IMR-90 (cell line): ENCODE measurements around the gene TIGD2. TPM values are rescaled to one million over a fixed set of nuclear protein-coding genes. Genes with fewer than 3 reads are reported as not detected.

ENCODE experiments used
- ATAC-seq: fragments of 200-7000 bp; cut with Tn5 transposase; 2 replicates; pipeline ENCODE4 v1.9.1; 2020; ENCODE audit warnings: low read depth, mild to moderate bottlenecking, moderate library complexity
- BruUV-seq: library from RNA; stranded (reverse); fragments of 400-500 nt; replicated peaks from 2 replicates; lab custom pipeline; 2021; lab: Mats Ljungman, UMichigan
- CTCF ChIA-PET: fragments of 300-600 bp; formaldehyde crosslinking; extraction: SDS; loops from one replicate; lab custom pipeline; 2021; ENCODE audit warnings: antibody characterized with exemption; lab: Yijun Ruan, JAX
- POLR2A ChIA-PET: fragments of 300-600 bp; sonication (Branson Sonifier 250); formaldehyde crosslinking; loops from one replicate; lab custom pipeline; 2022; ENCODE audit warnings: antibody characterized with exemption; ENCODE audit not compliant: unreplicated experiment; lab: Charles Lee
- DNase-seq: peaks from one replicate; pipeline ENCODE4 v3.0.0; 2013
- H2AFZ ChIP-seq: replicated peaks from 2 replicates; pipeline ENCODE3; 2013; ENCODE audit warnings: low read length, mild to moderate bottlenecking; ENCODE audit not compliant: poor library complexity
- H2AK5ac ChIP-seq: 2 replicates; pipeline ENCODE4 v1.6.1; 2013; ENCODE audit warnings: low read depth, low read length, inconsistent platforms
- H2AK9ac ChIP-seq: replicated peaks from 2 replicates; pipeline ENCODE3; 2013; ENCODE audit warnings: mild to moderate bottlenecking, low read depth, low read length, moderate library complexity; ENCODE audit not compliant: poor library complexity
- H2BK120ac ChIP-seq: 2 replicates; pipeline ENCODE4 v1.6.1; 2013; ENCODE audit warnings: low read depth, low read length, inconsistent platforms
- H2BK15ac ChIP-seq: 3 replicates; pipeline ENCODE4 v1.6.1; 2013; ENCODE audit warnings: low read depth, low read length, inconsistent platforms
- H2BK20ac ChIP-seq: 2 replicates; pipeline ENCODE4 v1.6.1; 2013; ENCODE audit warnings: low read depth, mild to moderate bottlenecking, inconsistent platforms, low read length, moderate library complexity
- H2BK5ac ChIP-seq: 2 replicates; pipeline ENCODE4 v1.6.1; 2013; ENCODE audit warnings: mild to moderate bottlenecking, low read depth, low read length, inconsistent platforms; ENCODE audit not compliant: poor library complexity, severe bottlenecking
- H3K14ac ChIP-seq: replicated peaks from 2 replicates; pipeline ENCODE4 v1.6.1; 2013; ENCODE audit warnings: low read depth, low read length, inconsistent platforms
- H3K18ac ChIP-seq: 2 replicates; pipeline ENCODE4 v1.6.1; 2013; ENCODE audit warnings: low read depth, low read length, control low read depth
- H3K23ac ChIP-seq: 2 replicates; pipeline ENCODE4 v1.6.1; 2013; ENCODE audit warnings: low read depth, low read length, inconsistent platforms
- H3K27ac ChIP-seq: 2 replicates; pipeline ENCODE4 v1.5.1; 2013; ENCODE audit warnings: mild to moderate bottlenecking, control low read depth, low read length; ENCODE audit not compliant: insufficient read depth
- H3K27me3 ChIP-seq: 2 replicates; pipeline ENCODE4 v1.6.1; 2013; ENCODE audit warnings: low read length; ENCODE audit not compliant: control insufficient read depth, insufficient read depth
- H3K36me3 ChIP-seq: 2 replicates; pipeline ENCODE4 v1.6.1; 2013; ENCODE audit warnings: low read length, mixed read lengths; ENCODE audit not compliant: control insufficient read depth, insufficient read depth
- H3K4ac ChIP-seq: 2 replicates; pipeline ENCODE4 v1.6.1; 2013; ENCODE audit warnings: low read depth, low read length, inconsistent platforms
- H3K4me1 ChIP-seq: 2 replicates; pipeline ENCODE4 v1.6.1; 2013; ENCODE audit warnings: low read length, mixed read lengths; ENCODE audit not compliant: control insufficient read depth, insufficient read depth
- H3K4me2 ChIP-seq: 2 replicates; pipeline ENCODE4 v1.6.1; 2013; ENCODE audit warnings: low read depth, mild to moderate bottlenecking, control low read depth, low read length, moderate library complexity
- H3K4me3 ChIP-seq: 2 replicates; pipeline ENCODE4 v1.5.1; 2013; ENCODE audit warnings: low read depth, mild to moderate bottlenecking, control low read depth, low read length, moderate library complexity; ENCODE audit not compliant: insufficient read depth
- H3K56ac ChIP-seq: 2 replicates; pipeline ENCODE4 v1.6.1; 2013; ENCODE audit warnings: low read length, inconsistent platforms; ENCODE audit not compliant: insufficient read depth; ENCODE audit errors: extremely low read depth
- H3K79me1 ChIP-seq, 2 experiments: 2 replicates each; pipeline ENCODE4 v1.6.1; 2013; ENCODE audit warnings: low read length in 2 of 2, inconsistent platforms in 1 of 2, low read depth in 1 of 2
- H3K9ac ChIP-seq: 2 replicates; pipeline ENCODE4 v1.6.1; 2013; ENCODE audit warnings: low read depth, low read length, control low read depth
- H3K9me1 ChIP-seq: 2 replicates; pipeline ENCODE4 v1.6.1; 2013; ENCODE audit warnings: low read length, inconsistent platforms; ENCODE audit not compliant: insufficient read depth
- H3K9me3 ChIP-seq: 2 replicates; pipeline ENCODE4 v1.6.1; 2013; ENCODE audit warnings: low read length; ENCODE audit not compliant: control insufficient read depth, insufficient read depth
- H4K20me1 ChIP-seq: 2 replicates; pipeline ENCODE4 v1.6.1; 2013; ENCODE audit warnings: low read length, inconsistent platforms; ENCODE audit not compliant: insufficient read depth
- H4K5ac ChIP-seq: 2 replicates; pipeline ENCODE4 v1.6.1; 2013; ENCODE audit warnings: mild to moderate bottlenecking, low read depth, low read length, control low read depth
- H4K8ac ChIP-seq, 2 experiments: 2 replicates each; pipeline ENCODE4 v1.6.1; 2013; ENCODE audit warnings: low read depth in 2 of 2, low read length in 2 of 2, control low read depth in 1 of 2, inconsistent platforms in 1 of 2
- H4K91ac ChIP-seq: 2 replicates; pipeline ENCODE4 v1.6.1; 2013; ENCODE audit warnings: low read depth, low read length, inconsistent platforms; ENCODE audit not compliant: insufficient read depth
- BHLHE40 ChIP-seq: fragments of 150-350 bp; IDR thresholded peaks from 2 replicates; pipeline ENCODE4 v1.6.1; 2016; ENCODE audit warnings: mild to moderate bottlenecking, low read depth, low read length
- CEBPB ChIP-seq: IDR thresholded peaks from 2 replicates; pipeline ENCODE4 v1.6.1; 2012; ENCODE audit warnings: low read depth, low read length, improper control_type of control experiment
- CHD1 ChIP-seq: IDR thresholded peaks from 2 replicates; pipeline ENCODE4 v1.6.1; 2012; ENCODE audit warnings: low read depth, low read length, improper control_type of control experiment
- MAFK ChIP-seq: IDR thresholded peaks from 2 replicates; pipeline ENCODE4 v1.6.1; 2012; ENCODE audit warnings: low read depth, low read length, improper control_type of control experiment
- MAZ ChIP-seq: IDR thresholded peaks from 2 replicates; pipeline ENCODE4 v1.6.1; 2012; ENCODE audit warnings: low read depth, mild to moderate bottlenecking, low read length, improper control_type of control experiment, moderate library complexity, borderline replicate concordance
- MXI1 ChIP-seq: IDR thresholded peaks from 2 replicates; pipeline ENCODE4 v1.6.1; 2012; ENCODE audit warnings: low read depth, mild to moderate bottlenecking, low read length, moderate library complexity, borderline replicate concordance
- NFE2L2 ChIP-seq: fragments of 150-350 bp; IDR thresholded peaks from 2 replicates; pipeline ENCODE4 v1.6.1; 2016; ENCODE audit warnings: low read depth, mild to moderate bottlenecking, low read length
- RAD21 ChIP-seq: IDR thresholded peaks from 2 replicates; pipeline ENCODE4 v1.6.1; 2012; ENCODE audit warnings: low read length, improper control_type of control experiment
- RCOR1 ChIP-seq: IDR thresholded peaks from 2 replicates; pipeline ENCODE4 v1.6.1; 2012; ENCODE audit warnings: mild to moderate bottlenecking, low read length, improper control_type of control experiment; ENCODE audit not compliant: insufficient replicate concordance
- RFX5 ChIP-seq: IDR thresholded peaks from 2 replicates; pipeline ENCODE4 v1.8.0; 2012; ENCODE audit warnings: low read depth, mild to moderate bottlenecking, low read length, moderate library complexity
- SMC3 ChIP-seq: fragments of 150-350 bp; IDR thresholded peaks from 2 replicates; pipeline ENCODE4 v1.6.1; 2016; ENCODE audit warnings: low read depth, mild to moderate bottlenecking, antibody characterized with exemption, low read length, moderate library complexity
- WGBS, 2 experiments: methylation state at CpG; one replicate each; pipeline versions ENCODE4 v1.1.5 to v1.1.7; 2013; ENCODE audit warnings: missing lambda C conversion rate in 2 of 2; ENCODE audit not compliant: insufficient read length in 1 of 2; ENCODE audit errors: extremely low coverage in 2 of 2; 5-methylcytosine and 5-hydroxymethylcytosine counted together
- dilution Hi-C: fragments of 300-500 bp; cut with HindIII; formaldehyde crosslinking; loops from one replicate; pipeline ENCODE4 v1.14.3; 2018; ENCODE audit warnings: low sequenced_read_pairs; ENCODE audit not compliant: unreplicated experiment
- in situ Hi-C: fragments of 300-500 bp; cut with MboI; formaldehyde crosslinking; loops from 3 replicates; pipeline ENCODE4 v1.14.3; 2019; ENCODE audit warnings: low sequenced_read_pairs, inconsistent platforms, mixed read lengths
- intact Hi-C: fragments of 100-400 bp; cut with micrococcal nuclease; formaldehyde crosslinking; loops from 2 replicates; pipeline ENCODE4 v1.10.0; 2022
- polyA plus RNA-seq, 3 experiments: library from polyadenylated mRNA; depleted of rRNA; stranded (reverse); fragments of >200 nt; gene quantifications; 2 replicates each; pipeline ENCODE4 v1.2.3, GENCODE V29; 2012; ENCODE audit warnings: low replicate concordance in 1 of 3
- total RNA-seq: library from RNA; depleted of rRNA; stranded (reverse); fragments of >200 nt; gene quantifications from 2 replicates; pipeline ENCODE4 v1.2.3, GENCODE V29; 2012
- TF ChIP-seq, protein P1 (sequence below): fragments of 150-350 bp; IDR thresholded peaks from 2 replicates; pipeline ENCODE4 v1.6.1; 2017; ENCODE audit warnings: mild to moderate bottlenecking, antibody characterized with exemption, low read length, low read depth
- TF ChIP-seq, protein P2 (sequence below): conservative IDR thresholded peaks from 2 replicates; pipeline ENCODE4 v1.5.1; 2012; ENCODE audit warnings: mild to moderate bottlenecking, low read depth, low read length, improper control_type of control experiment

The TIGD2 gene
- total and polyA plus RNA-seq, 2 of the 4 experiments (the other 2 are of a cell fraction): 5.6 to 12.4 TPM

DNA sequence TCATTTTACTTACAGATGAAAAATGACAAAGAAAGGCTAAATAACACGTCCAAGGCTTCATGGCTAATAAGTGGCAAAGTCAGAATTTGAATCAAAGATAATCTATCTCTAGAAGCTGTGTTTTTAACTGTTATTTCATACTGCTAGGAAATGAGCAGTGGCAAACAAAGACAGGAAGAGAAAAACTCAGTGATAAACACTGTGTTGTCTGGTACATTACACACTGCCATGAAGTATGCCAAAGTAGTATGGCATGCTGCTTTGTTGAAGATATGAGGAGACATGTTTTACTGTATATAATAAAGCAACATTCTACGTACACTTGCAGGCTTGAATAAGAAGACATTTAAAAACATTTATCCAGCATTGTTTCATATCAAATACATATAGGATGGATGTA, 49.5 kb downstream of the TIGD2 start:
- H3K9ac ChIP-seq: no peak overlapping the region
- dilution Hi-C loops: no loop called here
- no peak overlapping the region for H3K4me2 ChIP-seq
- H3K9me3 ChIP-seq: no peaks in the 10 kb centered on the region
- no peaks in the 10 kb centered on the region for H3K9me1 ChIP-seq
- H4K8ac ChIP-seq: no peak overlapping the region
- H2BK5ac ChIP-seq: no peak overlapping the region
- no TSS peak for BruUV-seq
- H3K36me3 ChIP-seq: no peaks in the 10 kb centered on the region
- TF ChIP-seq, protein P1, sequence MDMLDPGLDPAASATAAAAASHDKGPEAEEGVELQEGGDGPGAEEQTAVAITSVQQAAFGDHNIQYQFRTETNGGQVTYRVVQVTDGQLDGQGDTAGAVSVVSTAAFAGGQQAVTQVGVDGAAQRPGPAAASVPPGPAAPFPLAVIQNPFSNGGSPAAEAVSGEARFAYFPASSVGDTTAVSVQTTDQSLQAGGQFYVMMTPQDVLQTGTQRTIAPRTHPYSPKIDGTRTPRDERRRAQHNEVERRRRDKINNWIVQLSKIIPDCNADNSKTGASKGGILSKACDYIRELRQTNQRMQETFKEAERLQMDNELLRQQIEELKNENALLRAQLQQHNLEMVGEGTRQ: no peak
- TF ChIP-seq MXI1 (no peak), MAZ (no peak), RCOR1 (no peak), RFX5 (no peak), NFE2L2 (no peak), BHLHE40 (no peak), MAFK (no peak), CHD1 (no peak), SMC3 (no peak), CEBPB (no peak), RAD21 (no peak)
- TF ChIP-seq, protein P2, sequence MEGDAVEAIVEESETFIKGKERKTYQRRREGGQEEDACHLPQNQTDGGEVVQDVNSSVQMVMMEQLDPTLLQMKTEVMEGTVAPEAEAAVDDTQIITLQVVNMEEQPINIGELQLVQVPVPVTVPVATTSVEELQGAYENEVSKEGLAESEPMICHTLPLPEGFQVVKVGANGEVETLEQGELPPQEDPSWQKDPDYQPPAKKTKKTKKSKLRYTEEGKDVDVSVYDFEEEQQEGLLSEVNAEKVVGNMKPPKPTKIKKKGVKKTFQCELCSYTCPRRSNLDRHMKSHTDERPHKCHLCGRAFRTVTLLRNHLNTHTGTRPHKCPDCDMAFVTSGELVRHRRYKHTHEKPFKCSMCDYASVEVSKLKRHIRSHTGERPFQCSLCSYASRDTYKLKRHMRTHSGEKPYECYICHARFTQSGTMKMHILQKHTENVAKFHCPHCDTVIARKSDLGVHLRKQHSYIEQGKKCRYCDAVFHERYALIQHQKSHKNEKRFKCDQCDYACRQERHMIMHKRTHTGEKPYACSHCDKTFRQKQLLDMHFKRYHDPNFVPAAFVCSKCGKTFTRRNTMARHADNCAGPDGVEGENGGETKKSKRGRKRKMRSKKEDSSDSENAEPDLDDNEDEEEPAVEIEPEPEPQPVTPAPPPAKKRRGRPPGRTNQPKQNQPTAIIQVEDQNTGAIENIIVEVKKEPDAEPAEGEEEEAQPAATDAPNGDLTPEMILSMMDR: no peak
- H2AK9ac ChIP-seq: no peak overlapping the region
- ChIA-PET POLR2A (no interaction called here), CTCF (no interaction called here)
- no peak overlapping the region for H3K4me3 ChIP-seq
- H2AK5ac ChIP-seq: no peak overlapping the region
- no peaks in the 10 kb centered on the region for H3K79me1 ChIP-seq
- intact Hi-C loops: no loop called here
- no peak overlapping the region for H2AFZ ChIP-seq
- no peak overlapping the region for H3K14ac ChIP-seq
- no peak for DNase-seq
- H2BK20ac ChIP-seq: no peak overlapping the region
- H3K18ac ChIP-seq: no peak overlapping the region
- ATAC-seq: no peak
- no peaks in the 10 kb centered on the region for H4K20me1 ChIP-seq
- no peak overlapping the region for H3K56ac ChIP-seq
- no peak overlapping the region for H2BK15ac ChIP-seq
- H4K91ac ChIP-seq: no peak overlapping the region
- H2BK120ac ChIP-seq: no peak overlapping the region
- no peaks in the 10 kb centered on the region for H3K4me1 ChIP-seq
- H3K27ac ChIP-seq: no peak overlapping the region
- no peak overlapping the region for H3K4ac ChIP-seq
- H3K27me3 ChIP-seq: peaks cover 7% of the 10 kb centered on the region
- no peak overlapping the region for H4K5ac ChIP-seq
- in situ Hi-C loops: no loop called here
- H3K23ac ChIP-seq: no peak overlapping the region
- WGBS, 2 experiments: no CpG with 5 or more reads among the region's 2 CpGs
